RKO (cell line): Measurements from ENCODE around the gene FAM187B.
"Not testable (repeated sequence)": the region's sequence is repeated elsewhere in the genome, so short reads cannot be mapped to it uniquely, and the experiment has no call there.

Experiments used
- DNase-seq: peaks from one replicate; pipeline ENCODE4 v3.0.0-alpha.2; 2016; ENCODE audit warnings: low spot score

Gene FAM187B

GRCh38 chr19:35236638-35237400 lies 8.3 kb upstream of the FAM187B start:
- no peak for DNase-seq

GRCh38 chr19:35232912-35233311 lies 4.4 kb upstream of the FAM187B start:
- DNase-seq: no peak

- no peak for DNase-seq
These were observed 3.6 kb upstream of the FAM187B start for GRCh38 chr19:35231956-35232645.

DNA sequence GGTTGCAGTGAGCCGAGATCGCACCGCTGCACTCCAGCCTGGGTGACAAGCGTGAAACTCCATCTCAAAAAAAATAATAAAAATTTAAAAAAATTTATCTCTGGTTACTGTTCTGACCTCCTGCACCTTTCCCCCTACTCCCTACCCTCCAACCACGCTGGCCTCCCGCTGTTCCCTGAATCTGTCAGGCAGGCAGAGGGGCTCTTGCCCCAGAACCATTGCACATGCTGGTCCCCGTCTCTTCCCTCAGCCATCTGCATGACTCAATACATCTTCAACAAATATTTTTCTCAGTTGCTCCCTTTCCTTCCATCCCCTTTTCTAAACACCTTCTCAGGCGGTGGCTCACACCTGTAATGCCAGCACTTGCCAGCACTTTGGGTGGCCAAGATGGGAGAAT lies 1.1 kb upstream of the FAM187B start:
- no peak for DNase-seq

- no peak for DNase-seq
These were observed 1.8 kb downstream of the FAM187B start for GRCh38 chr19:35226748-35227147.

GRCh38 chr19:35225951-35226350 lies 2.6 kb downstream of the FAM187B start:
- no peak for DNase-seq

GRCh38 chr19:35224681-35225571 lies 3.6 kb downstream of the FAM187B start:
- DNase-seq: no peak

- DNase-seq: no peak
These were observed 4.6 kb downstream of the FAM187B start for GRCh38 chr19:35223862-35224505.

GRCh38 chr19:35223084-35223790 lies 5.3 kb downstream of the FAM187B start:
- DNase-seq: no peak

DNA sequence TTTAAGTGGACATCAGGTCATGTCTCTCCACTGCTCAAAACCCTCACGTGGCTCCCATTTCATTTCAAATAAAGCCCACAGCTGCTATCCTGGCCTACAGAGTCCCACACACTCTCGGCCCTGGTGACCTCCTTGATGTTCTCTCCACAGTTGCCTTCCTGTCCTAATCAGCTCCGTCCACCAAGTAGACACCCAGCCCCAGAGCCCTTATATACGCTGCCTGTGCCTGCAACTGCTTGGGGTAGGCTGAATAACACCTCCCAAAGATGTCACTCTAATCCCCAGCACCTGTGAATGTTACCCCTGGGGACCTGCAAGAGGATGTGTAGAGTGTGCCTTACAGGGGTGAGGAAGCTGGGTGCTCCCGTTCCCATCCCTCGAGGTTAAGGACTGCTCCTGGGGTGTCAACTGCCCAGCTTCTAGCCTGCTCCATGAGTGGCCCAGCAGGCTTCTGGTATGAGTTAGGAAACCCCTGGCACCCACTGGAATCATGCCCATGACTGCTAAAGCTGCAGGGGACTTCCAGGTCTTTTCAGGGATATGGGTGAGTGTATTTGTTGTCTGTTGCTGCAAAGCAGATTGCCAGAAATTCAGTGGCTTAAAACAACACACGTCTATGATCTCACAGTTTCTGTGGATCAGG lies 6.0 kb downstream of the FAM187B start:
- DNase-seq: no peak

DNA sequence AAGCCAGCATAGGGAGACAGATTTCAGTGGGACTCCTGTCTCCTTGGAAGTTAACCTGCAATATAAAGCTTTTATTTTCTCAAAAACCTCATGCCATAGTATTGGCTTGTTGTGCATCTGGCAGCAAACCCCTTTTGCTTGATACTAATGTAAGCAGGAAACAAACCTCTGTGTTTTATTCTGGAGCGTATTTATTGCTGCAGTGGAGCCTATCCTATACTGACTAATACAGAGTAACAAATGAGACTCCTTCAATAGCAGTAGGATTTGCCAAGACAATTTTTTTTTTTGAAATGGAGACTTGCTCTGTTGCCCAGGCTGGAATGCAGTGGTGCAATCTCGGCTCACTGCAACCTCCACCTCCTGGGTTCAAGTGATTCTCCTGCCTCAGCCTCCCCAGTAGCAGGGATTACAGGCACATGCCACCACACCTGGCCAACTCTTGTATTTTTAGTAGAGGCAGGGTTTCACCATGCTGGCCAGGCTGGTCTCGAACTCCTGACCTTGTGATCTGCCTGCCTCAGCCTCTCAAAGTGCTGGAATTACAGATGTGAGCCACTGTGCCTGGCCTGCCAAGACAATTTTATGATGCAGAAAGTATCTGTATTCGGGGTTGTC lies 7.5 kb downstream of the FAM187B start:
- not testable (repeated sequence) for DNase-seq

- DNase-seq: no peak
These were observed 8.1 kb downstream of the FAM187B start for GRCh38 chr19:35220315-35220921.

DNA sequence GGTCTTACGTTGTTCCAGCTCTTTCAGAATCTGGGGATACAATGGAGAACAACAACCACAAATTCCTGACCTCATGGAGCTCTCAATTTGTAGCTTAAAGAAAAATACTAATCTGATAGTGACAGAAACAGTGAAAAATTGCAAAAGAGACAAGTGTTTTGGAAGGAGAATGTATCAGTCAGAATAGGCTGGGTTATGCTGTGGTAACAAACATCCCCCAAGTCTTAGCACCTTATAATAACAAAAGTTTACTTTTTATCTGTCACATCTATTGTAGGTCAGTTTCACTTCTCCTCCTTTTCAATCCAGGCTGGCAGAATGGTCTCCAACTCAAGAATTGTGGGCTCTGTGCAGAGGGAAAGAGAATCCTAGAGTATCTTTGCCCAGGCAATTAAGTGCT lies 9.5 kb downstream of the FAM187B start:
- DNase-seq: no peak

GRCh38 chr19:35217649-35217990 lies 10.9 kb downstream of the FAM187B start:
- no peak for DNase-seq

DNA sequence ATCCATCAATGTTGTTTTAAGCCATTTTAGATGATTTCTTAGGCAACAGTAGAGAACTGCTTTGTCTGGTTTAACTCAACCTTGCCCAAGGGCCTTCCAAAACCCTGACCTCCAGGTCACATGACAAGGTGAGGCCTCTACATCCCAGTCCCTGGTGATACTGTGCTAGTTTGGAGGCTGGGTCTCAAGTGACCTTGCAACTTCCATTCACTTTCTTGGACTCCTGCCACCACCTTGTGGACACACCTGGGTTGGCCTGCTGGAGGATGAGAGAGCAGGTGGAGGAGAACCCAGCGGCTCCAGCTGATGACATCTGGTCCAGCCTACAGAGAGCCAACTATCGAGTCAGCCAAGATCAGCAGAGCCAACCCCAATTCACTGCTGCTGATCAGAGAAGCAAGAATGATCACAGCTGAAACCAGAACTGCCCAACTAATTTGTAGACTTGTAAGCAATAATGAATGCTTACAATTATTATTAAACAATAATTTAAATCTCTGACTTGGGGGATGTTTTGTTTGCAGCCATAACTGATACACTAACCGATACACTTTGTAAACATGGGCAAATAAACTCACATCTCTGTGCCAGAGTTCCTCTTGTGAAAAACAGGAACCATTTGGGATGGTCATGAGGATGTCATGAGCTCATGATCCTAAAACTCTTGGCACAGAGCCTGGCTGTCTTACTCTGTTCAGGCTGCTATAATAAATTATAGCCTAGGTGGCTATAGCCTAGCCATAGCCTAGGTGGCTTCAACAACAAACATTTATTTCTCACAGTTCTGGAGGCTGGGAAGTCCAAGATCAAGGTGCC lies 11.5 kb downstream of the FAM187B start:
- DNase-seq: no peak

DNA sequence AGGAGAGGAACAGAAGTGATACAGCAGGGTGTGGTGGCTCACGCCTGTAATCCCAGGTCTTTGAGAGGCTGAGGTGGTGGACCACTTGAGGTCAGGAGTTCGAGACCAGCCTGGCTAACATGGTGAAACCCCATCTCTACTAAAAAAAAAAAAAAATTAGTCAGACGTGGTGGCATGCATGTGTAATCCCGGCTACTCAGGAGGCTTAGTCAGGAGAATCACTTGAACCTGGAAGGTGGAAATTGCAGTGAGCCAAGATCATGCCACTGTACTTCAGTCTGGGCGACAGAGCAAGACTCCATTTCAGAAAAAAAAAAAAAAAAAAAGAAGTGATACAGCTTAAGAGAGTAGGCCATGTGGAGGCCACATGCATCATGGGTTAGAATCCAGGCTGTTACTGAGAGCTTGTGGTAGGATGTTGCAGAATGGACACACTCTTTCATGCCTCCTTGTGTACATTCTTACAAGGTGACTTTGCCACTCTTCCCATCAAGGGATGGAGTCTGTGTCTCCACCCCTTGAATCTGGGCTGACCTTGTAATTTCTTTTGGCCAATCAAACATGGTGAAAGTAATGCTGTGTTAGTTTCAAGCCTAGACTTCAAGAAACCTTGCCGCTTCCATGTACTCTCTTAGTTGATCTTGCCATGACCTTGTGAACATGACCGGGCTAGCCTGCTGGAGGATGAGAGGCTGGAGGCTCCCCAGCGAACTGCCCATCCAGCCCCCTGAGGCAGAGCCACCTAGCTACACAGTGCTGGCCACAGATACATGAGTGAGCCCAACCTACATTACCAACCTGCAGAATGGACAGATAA lies 12.3 kb downstream of the FAM187B start:
- DNase-seq: peak; percentile 22

DNA sequence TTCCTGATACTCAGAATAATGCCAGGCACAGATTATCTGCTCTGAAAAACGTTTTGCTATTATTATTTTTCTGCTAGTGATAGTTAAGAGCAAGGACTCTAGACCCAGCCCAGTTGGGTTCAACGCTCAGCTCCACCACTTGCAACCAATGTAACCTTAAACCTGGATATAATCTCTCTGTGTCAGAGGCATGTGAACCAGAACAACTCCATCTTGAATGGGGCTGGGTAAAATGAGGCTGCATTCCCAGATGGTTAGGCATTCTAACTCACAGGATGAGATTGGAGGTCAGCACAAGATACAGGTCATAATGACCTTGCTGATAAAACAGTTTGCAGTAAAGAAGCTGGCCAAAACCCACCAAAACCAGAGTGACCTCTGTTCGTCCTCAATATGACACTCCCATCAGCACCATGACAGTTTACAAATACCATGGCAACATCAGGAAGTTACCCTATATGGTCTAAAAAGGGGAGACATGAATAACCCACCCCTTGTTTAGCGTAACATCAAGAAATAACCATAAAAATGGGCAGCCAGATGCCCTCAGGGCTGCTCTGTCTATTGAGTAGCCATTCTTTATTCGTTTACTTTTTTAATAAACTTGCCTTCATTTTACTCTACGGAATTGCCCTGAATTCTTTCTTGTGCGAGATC lies 13.6 kb downstream of the FAM187B start:
- DNase-seq: no peak
